Measurements from ENCODE around the gene TULP4. TPM values are rescaled to one million over a fixed set of nuclear protein-coding genes. Genes with fewer than 3 reads are reported as not detected.
"Not testable (repeated sequence)": the region's sequence is repeated elsewhere in the genome, so short reads cannot be mapped to it uniquely, and the experiment has no call there.

TULP4 gene
- total RNA-seq, 1 experiment from 2014 or later, result 21.5 TPM

GRCh38 chr6:158467923-158468322 is 155.7 kb downstream of the TULP4 start:
- no peaks in the 10 kb centered on the region for H3K36me3 ChIP-seq (ENCODE audit: low read depth, low read length)
- H3K79me2 ChIP-seq (ENCODE audit: low read length), result no peaks in the 10 kb centered on the region
- POLR2A ChIA-PET (ENCODE audit: unreplicated experiment), result no interaction called here
- DNase-seq (no peak), ATAC-seq (no peak)
- no peaks in the 10 kb centered on the region for H3K9me3 ChIP-seq (ENCODE audit: low read length)
- TF ChIP-seq CTCF (conservative IDR thresholded peaks at IDR 0.05; ENCODE audit: low read depth, low read length) (no peak), EZH2 (IDR thresholded peaks at IDR 0.05; ENCODE audit: low read length, unreplicated experiment) (no peak), EZH2phosphoT487 (IDR thresholded peaks at IDR 0.05; ENCODE audit: borderline replicate concordance, low read length) (no peak)
- no peaks in the 10 kb centered on the region for H3K4me1 ChIP-seq (ENCODE audit: insufficient read depth, low read length)
- no peak overlapping the region for H2AFZ ChIP-seq (ENCODE audit: low read length)
- intact Hi-C loops (cut with micrococcal nuclease), result no loop called here
- no peaks in the 10 kb centered on the region for H3F3A ChIP-seq (ENCODE audit: low read length, unreplicated experiment)
- H3K4me2 ChIP-seq (ENCODE audit: low read length), result no peak overlapping the region
- CTCF ChIA-PET, result no interaction called here
- H3K27ac ChIP-seq (ENCODE audit: low read length), result no peak overlapping the region
- H3K27me3 ChIP-seq (ENCODE audit: low read length), result no peaks in the 10 kb centered on the region
- no peak overlapping the region for H3K4me3 ChIP-seq (ENCODE audit: low read length)
- H4K20me1 ChIP-seq (ENCODE audit: low read length), result no peaks in the 10 kb centered on the region
- H3K9me2 ChIP-seq (replicated peaks; ENCODE audit: low read length), result no peaks in the 10 kb centered on the region
- no peak overlapping the region for H3K9ac ChIP-seq (ENCODE audit: low read length)
- no TSS peak for BruUV-seq (replicated peaks)

GRCh38 chr6:158468666-158469065 is 156.4 kb downstream of the TULP4 start:
- no peaks in the 10 kb centered on the region for H3K36me3 ChIP-seq (ENCODE audit: low read depth, low read length)
- H3K4me1 ChIP-seq (ENCODE audit: insufficient read depth, low read length), result no peaks in the 10 kb centered on the region
- ATAC-seq, result no peak
- POLR2A ChIA-PET (ENCODE audit: unreplicated experiment), result no interaction called here
- H3K9me2 ChIP-seq (replicated peaks; ENCODE audit: low read length), result no peaks in the 10 kb centered on the region
- no peaks in the 10 kb centered on the region for H4K20me1 ChIP-seq (ENCODE audit: low read length)
- intact Hi-C loops (cut with micrococcal nuclease), result no loop called here
- DNase-seq, result peak; percentile 12
- BruUV-seq (replicated peaks), result no TSS peak
- no peak overlapping the region for H3K4me2 ChIP-seq (ENCODE audit: low read length)
- no peak overlapping the region for H3K27ac ChIP-seq (ENCODE audit: low read length)
- no peaks in the 10 kb centered on the region for H3K9me3 ChIP-seq (ENCODE audit: low read length)
- no peaks in the 10 kb centered on the region for H3K79me2 ChIP-seq (ENCODE audit: low read length)
- H3F3A ChIP-seq (ENCODE audit: low read length, unreplicated experiment), result no peaks in the 10 kb centered on the region
- no peak overlapping the region for H3K4me3 ChIP-seq (ENCODE audit: low read length)
- no peaks in the 10 kb centered on the region for H3K27me3 ChIP-seq (ENCODE audit: low read length)
- H2AFZ ChIP-seq (ENCODE audit: low read length), result no peak overlapping the region
- no peak for TF ChIP-seq EZH2phosphoT487 (IDR thresholded peaks at IDR 0.05; ENCODE audit: borderline replicate concordance, low read length)
- peak; percentile 26; the same call in 1 of the 2 replicates for TF ChIP-seq CTCF (conservative IDR thresholded peaks at IDR 0.05; ENCODE audit: low read depth, low read length)
- H3K9ac ChIP-seq (ENCODE audit: low read length), result no peak overlapping the region
- CTCF ChIA-PET, result no interaction called here

GRCh38 chr6:158470023-158470422 is 157.8 kb downstream of the TULP4 start:
- BruUV-seq (replicated peaks); H3K9ac ChIP-seq (ENCODE audit: low read length); H3K9me2 ChIP-seq (replicated peaks; ENCODE audit: low read length); H3K79me2 ChIP-seq (ENCODE audit: low read length); H3K4me2 ChIP-seq (ENCODE audit: low read length); H3K27ac ChIP-seq (ENCODE audit: low read length); H3F3A ChIP-seq (ENCODE audit: low read length, unreplicated experiment); DNase-seq; H3K9me3 ChIP-seq (ENCODE audit: low read length); ATAC-seq; intact Hi-C loops (cut with micrococcal nuclease); H3K27me3 ChIP-seq (ENCODE audit: low read length); H3K4me3 ChIP-seq (ENCODE audit: low read length); CTCF ChIA-PET; H2AFZ ChIP-seq (ENCODE audit: low read length); H4K20me1 ChIP-seq (ENCODE audit: low read length); POLR2A ChIA-PET (ENCODE audit: unreplicated experiment); H3K36me3 ChIP-seq (ENCODE audit: low read depth, low read length): not testable (repeated sequence)
- peaks cover 12% of the 10 kb centered on the region for H3K4me1 ChIP-seq (ENCODE audit: insufficient read depth, low read length)

All from PC-3 (cell line).